Measurements from ENCODE around the gene TTC23.

DNA sequence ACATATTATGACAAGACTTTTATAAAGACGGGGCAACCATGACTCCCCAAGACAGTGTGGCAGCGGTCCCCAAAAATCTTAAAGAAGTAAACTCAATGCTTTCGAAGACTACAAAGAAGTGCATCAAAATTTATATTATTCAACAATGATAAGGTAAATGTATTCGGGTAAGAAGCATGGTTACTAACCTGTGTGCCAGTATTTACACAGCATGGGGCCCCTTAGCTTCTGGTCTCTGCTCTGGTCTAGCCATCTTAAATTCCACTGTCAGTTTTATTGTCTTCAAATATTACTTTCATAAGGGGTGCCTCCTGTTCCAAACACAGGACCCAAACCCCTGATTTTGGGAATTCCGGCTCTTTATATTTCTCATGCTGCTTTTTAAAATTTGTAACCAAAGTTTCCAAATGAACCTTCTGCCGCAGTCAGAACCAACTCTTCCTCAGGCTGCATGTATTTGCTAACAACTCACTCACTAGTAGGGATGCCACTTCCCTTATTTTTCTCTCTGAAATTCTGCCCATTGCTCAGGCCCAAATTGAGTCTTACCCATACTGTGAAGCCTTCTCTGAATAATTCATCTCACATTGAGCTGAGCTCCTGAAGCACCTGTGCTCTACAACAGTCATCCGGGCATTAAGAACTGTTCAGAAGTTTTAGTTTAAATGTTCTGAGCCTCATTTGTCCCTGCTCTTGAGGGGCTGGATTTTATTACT lies 1.2 kb downstream of the TTC23 start:
- TF ChIP-seq ZBTB21 (CRISPR knock-in tag; IDR thresholded peaks at IDR 0.05; ENCODE audit: borderline replicate concordance): no peak
- TF ChIP-seq, protein P1, sequence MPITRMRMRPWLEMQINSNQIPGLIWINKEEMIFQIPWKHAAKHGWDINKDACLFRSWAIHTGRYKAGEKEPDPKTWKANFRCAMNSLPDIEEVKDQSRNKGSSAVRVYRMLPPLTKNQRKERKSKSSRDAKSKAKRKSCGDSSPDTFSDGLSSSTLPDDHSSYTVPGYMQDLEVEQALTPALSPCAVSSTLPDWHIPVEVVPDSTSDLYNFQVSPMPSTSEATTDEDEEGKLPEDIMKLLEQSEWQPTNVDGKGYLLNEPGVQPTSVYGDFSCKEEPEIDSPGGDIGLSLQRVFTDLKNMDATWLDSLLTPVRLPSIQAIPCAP (CRISPR knock-in tag; IDR thresholded peaks at IDR 0.05): no peak
- no peak for TF ChIP-seq CDX4 (CRISPR knock-in tag; IDR thresholded peaks at IDR 0.05; ENCODE audit: borderline replicate concordance)

Data from WTC11 (cell line).